IPS-20b (cell line): ENCODE results near the gene SEL1L.
A peak's percentile ranks its signal among the peaks of the same experiment; 100 is the strongest.

ENCODE experiments used
- H3K27ac ChIP-seq: one replicate; pipeline ENCODE4 v1.5.1; 2013; ENCODE audit warnings: low read length
- H3K27me3 ChIP-seq: 2 replicates; pipeline ENCODE4 v1.6.1; 2013; ENCODE audit warnings: mild to moderate bottlenecking, low read length, inconsistent platforms; ENCODE audit not compliant: insufficient read depth
- H3K36me3 ChIP-seq: 2 replicates; pipeline ENCODE4 v1.6.1; 2013; ENCODE audit warnings: low read depth, mild to moderate bottlenecking, inconsistent platforms, low read length, moderate library complexity; ENCODE audit not compliant: insufficient read depth
- H3K4me1 ChIP-seq: 2 replicates; pipeline ENCODE4 v1.6.1; 2013; ENCODE audit warnings: mild to moderate bottlenecking, control low read depth, inconsistent platforms, low read length, moderate library complexity; ENCODE audit not compliant: insufficient read depth
- H3K4me3 ChIP-seq: 2 replicates; pipeline ENCODE4 v1.5.1; 2013; ENCODE audit warnings: mild to moderate bottlenecking, low read length, inconsistent platforms
- H3K9ac ChIP-seq: 2 replicates; pipeline ENCODE4 v1.6.1; 2013; ENCODE audit warnings: low read depth, mild to moderate bottlenecking, inconsistent platforms, low read length, moderate library complexity
- H3K9me3 ChIP-seq: 2 replicates; pipeline ENCODE4 v1.6.1; 2013; ENCODE audit warnings: mild to moderate bottlenecking, low read depth, low read length, inconsistent platforms; ENCODE audit not compliant: insufficient read depth

The SEL1L gene

GRCh38 chr14:81533536-81534343 is at the start of gene SEL1L:
SEL1L (minus strand) TSS chr14:81533853; CDS start chr14:81533744, 109 bp downstream.
- Histone ChIP-seq H3K4me1 (peaks cover 5% of the 10 kb centered on the region; the same call in 1 of the 2 replicates), H3K4me3 (peak within 1 kb of the TSS; percentile 89), H3K27ac (no peak within 1 kb of the TSS), H3K36me3 (no peaks in the 10 kb centered on the region), H3K27me3 (no peaks in the 10 kb centered on the region), H3K9ac (peak within 1 kb of the TSS; percentile 71; the same call in 1 of the 2 replicates), H3K9me3 (peaks cover 8% of the 10 kb centered on the region; the same call in 1 of the 2 replicates)

- Histone ChIP-seq H3K9me3 (no peaks in the 10 kb centered on the region), H3K27ac (no peak overlapping the region), H3K36me3 (no peaks in the 10 kb centered on the region), H3K4me3 (no peak overlapping the region), H3K27me3 (no peaks in the 10 kb centered on the region), H3K4me1 (no peaks in the 10 kb centered on the region), H3K9ac (no peak overlapping the region)
Observed at GRCh38 chr14:81582420-81582819, 48.8 kb upstream of the SEL1L start.

GRCh38 chr14:81579115-81579514 is 45.5 kb upstream of the SEL1L start:
- no peak overlapping the region for H3K4me3 ChIP-seq
- H3K9ac ChIP-seq: no peak overlapping the region
- H3K9me3 ChIP-seq: no peaks in the 10 kb centered on the region
- no peaks in the 10 kb centered on the region for H3K27me3 ChIP-seq
- H3K4me1 ChIP-seq: no peaks in the 10 kb centered on the region
- H3K36me3 ChIP-seq: no peaks in the 10 kb centered on the region
- no peak overlapping the region for H3K27ac ChIP-seq

- Histone ChIP-seq H3K36me3 (no peaks in the 10 kb centered on the region), H3K27ac (no peak overlapping the region), H3K4me3 (no peak overlapping the region), H3K4me1 (no peaks in the 10 kb centered on the region), H3K9me3 (no peaks in the 10 kb centered on the region), H3K27me3 (no peaks in the 10 kb centered on the region), H3K9ac (no peak overlapping the region)
Observed at GRCh38 chr14:81571437-81571836, 37.8 kb upstream of the SEL1L start.

GRCh38 chr14:81567302-81567701 is 33.6 kb upstream of the SEL1L start:
- Histone ChIP-seq H3K4me3 (no peak overlapping the region), H3K27me3 (peaks cover 16% of the 10 kb centered on the region), H3K36me3 (no peaks in the 10 kb centered on the region), H3K27ac (no peak overlapping the region), H3K9ac (no peak overlapping the region), H3K4me1 (peaks cover 4% of the 10 kb centered on the region; the same call in 1 of the 2 replicates), H3K9me3 (no peaks in the 10 kb centered on the region)

- Histone ChIP-seq H3K27ac (no peak overlapping the region), H3K9me3 (no peaks in the 10 kb centered on the region), H3K4me3 (no peak overlapping the region), H3K4me1 (peaks cover 14% of the 10 kb centered on the region; the same call in 1 of the 2 replicates), H3K27me3 (peaks cover 23% of the 10 kb centered on the region), H3K9ac (no peak overlapping the region), H3K36me3 (no peaks in the 10 kb centered on the region)
Observed at GRCh38 chr14:81565441-81566290, 32.0 kb upstream of the SEL1L start.

- Histone ChIP-seq H3K4me1 (peaks cover 14% of the 10 kb centered on the region; the same call in 1 of the 2 replicates), H3K9ac (no peak overlapping the region), H3K36me3 (no peaks in the 10 kb centered on the region), H3K27ac (no peak overlapping the region), H3K9me3 (no peaks in the 10 kb centered on the region), H3K27me3 (peaks cover 23% of the 10 kb centered on the region), H3K4me3 (no peak overlapping the region)
Observed at GRCh38 chr14:81562818-81563217, 29.2 kb upstream of the SEL1L start.

GRCh38 chr14:81561084-81561775 is 27.6 kb upstream of the SEL1L start:
- no peaks in the 10 kb centered on the region for H3K36me3 ChIP-seq
- no peak overlapping the region for H3K27ac ChIP-seq
- H3K4me1 ChIP-seq: peaks cover 14% of the 10 kb centered on the region; the same call in 1 of the 2 replicates
- no peak overlapping the region for H3K9ac ChIP-seq
- peak overlapping the region; percentile 10; the same call in 1 of the 2 replicates for H3K4me3 ChIP-seq
- peaks cover 23% of the 10 kb centered on the region for H3K27me3 ChIP-seq
- no peaks in the 10 kb centered on the region for H3K9me3 ChIP-seq

- Histone ChIP-seq H3K4me3 (no peak overlapping the region), H3K9me3 (no peaks in the 10 kb centered on the region), H3K27me3 (peaks cover 23% of the 10 kb centered on the region), H3K27ac (no peak overlapping the region), H3K9ac (no peak overlapping the region), H3K36me3 (no peaks in the 10 kb centered on the region), H3K4me1 (peaks cover 14% of the 10 kb centered on the region; the same call in 1 of the 2 replicates)
Observed at GRCh38 chr14:81559385-81559784, 25.7 kb upstream of the SEL1L start.

GRCh38 chr14:81557146-81557545 is 23.5 kb upstream of the SEL1L start:
- Histone ChIP-seq H3K36me3 (no peaks in the 10 kb centered on the region), H3K4me3 (no peak overlapping the region), H3K27ac (no peak overlapping the region), H3K9ac (no peak overlapping the region), H3K27me3 (peaks cover 5% of the 10 kb centered on the region; the same call in 1 of the 2 replicates), H3K4me1 (peaks cover 8% of the 10 kb centered on the region; the same call in 1 of the 2 replicates), H3K9me3 (no peaks in the 10 kb centered on the region)

- Histone ChIP-seq H3K4me1 (no peaks in the 10 kb centered on the region), H3K27me3 (no peaks in the 10 kb centered on the region), H3K4me3 (no peak overlapping the region), H3K9me3 (no peaks in the 10 kb centered on the region), H3K9ac (no peak overlapping the region), H3K36me3 (no peaks in the 10 kb centered on the region), H3K27ac (no peak overlapping the region)
Observed at GRCh38 chr14:81555684-81556083, 22.0 kb upstream of the SEL1L start.
